Measurements from ENCODE around the gene ECI1.

GRCh38 chr16:2199621-2200139, 51.7 kb downstream of the ECI1 start:
- TF ChIP-seq CTCF (IDR thresholded peaks at IDR 0.05) (no peak), POLR2AphosphoS5 (IDR thresholded peaks at IDR 0.05) (no peak), POLR2A (IDR thresholded peaks at IDR 0.05) (no peak)
